AG04449 (cell line): ENCODE results near the gene HIVEP2.

Source experiments
- CTCF ChIA-PET: fragments of 350-600 bp; formaldehyde crosslinking; extraction: SDS; loops from one replicate; lab custom pipeline; 2021; ENCODE audit warnings: antibody characterized with exemption; lab: Yijun Ruan, JAX
- POLR2A ChIA-PET: fragments of 400-600, 350-600 bp; formaldehyde crosslinking; extraction: SDS; loops from one replicate; lab custom pipeline; 2020; ENCODE audit warnings: antibody characterized with exemption, inconsistent platforms; lab: Yijun Ruan, JAX
- DNase-seq: peaks from one replicate; pipeline ENCODE4 v3.0.0-alpha.2; 2010; ENCODE audit warnings: low read depth, low spot score
- H3K4me3 ChIP-seq: 2 replicates; pipeline ENCODE4 v1.5.1; 2011; ENCODE audit warnings: low read depth, mild to moderate bottlenecking, control low read depth, low read length
- TF ChIP-seq, protein P1 (sequence below): IDR thresholded peaks from one replicate; pipeline ENCODE4 v1.5.1; 2011; ENCODE audit warnings: mild to moderate bottlenecking, moderate library complexity, low read length, control low read depth, inconsistent platforms; ENCODE audit not compliant: insufficient read depth; ENCODE audit errors: missing control alignments

HIVEP2 gene

GRCh38 chr6:142726616-142727015 is 218.4 kb downstream of the HIVEP2 start:
- DNase-seq, result no peak
- POLR2A ChIA-PET, result no interaction called here
- CTCF ChIA-PET, result no interaction called here
- no peak overlapping the region for H3K4me3 ChIP-seq
- TF ChIP-seq, protein P1, sequence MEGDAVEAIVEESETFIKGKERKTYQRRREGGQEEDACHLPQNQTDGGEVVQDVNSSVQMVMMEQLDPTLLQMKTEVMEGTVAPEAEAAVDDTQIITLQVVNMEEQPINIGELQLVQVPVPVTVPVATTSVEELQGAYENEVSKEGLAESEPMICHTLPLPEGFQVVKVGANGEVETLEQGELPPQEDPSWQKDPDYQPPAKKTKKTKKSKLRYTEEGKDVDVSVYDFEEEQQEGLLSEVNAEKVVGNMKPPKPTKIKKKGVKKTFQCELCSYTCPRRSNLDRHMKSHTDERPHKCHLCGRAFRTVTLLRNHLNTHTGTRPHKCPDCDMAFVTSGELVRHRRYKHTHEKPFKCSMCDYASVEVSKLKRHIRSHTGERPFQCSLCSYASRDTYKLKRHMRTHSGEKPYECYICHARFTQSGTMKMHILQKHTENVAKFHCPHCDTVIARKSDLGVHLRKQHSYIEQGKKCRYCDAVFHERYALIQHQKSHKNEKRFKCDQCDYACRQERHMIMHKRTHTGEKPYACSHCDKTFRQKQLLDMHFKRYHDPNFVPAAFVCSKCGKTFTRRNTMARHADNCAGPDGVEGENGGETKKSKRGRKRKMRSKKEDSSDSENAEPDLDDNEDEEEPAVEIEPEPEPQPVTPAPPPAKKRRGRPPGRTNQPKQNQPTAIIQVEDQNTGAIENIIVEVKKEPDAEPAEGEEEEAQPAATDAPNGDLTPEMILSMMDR, result no peak

DNA sequence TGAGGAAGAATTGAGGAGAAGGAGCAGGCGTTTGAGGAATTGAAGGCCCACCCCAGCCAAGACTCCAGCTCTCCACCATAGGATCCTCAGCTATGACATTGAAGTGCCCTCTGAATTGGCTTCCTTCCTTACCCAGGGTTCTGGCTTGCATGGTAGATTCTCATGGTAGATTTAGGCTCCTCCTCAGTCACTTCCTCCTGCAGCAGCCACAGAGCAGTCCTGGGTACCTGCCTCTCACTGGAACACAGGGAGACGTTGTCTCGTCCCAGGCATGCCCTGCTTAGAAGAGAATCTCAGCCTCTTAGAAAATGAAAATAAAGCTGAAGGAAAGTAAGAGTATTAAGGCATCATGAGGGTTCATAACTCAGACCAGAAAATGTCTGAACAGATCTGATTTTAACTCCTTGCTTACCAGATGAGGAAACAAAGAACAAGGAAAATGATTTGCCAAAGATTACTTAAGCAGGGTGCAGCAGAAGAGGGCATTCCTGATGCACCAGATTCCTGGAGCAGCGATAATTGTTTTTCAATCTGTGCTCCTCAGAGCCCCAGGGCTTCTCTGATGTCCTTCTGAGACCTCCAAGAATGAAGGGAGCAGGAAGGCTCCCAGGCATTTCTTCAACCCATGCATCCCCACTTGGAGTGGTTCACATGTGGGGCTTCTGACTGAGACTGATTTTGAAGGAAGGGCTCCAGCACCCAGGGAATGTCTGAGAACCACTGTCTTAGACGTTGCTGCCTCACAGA is 219.8 kb downstream of the HIVEP2 start:
- POLR2A ChIA-PET, result no interaction called here
- no peak for DNase-seq
- CTCF ChIA-PET, result no interaction called here
- TF ChIP-seq, protein P1, result no peak
- no peak overlapping the region for H3K4me3 ChIP-seq

DNA sequence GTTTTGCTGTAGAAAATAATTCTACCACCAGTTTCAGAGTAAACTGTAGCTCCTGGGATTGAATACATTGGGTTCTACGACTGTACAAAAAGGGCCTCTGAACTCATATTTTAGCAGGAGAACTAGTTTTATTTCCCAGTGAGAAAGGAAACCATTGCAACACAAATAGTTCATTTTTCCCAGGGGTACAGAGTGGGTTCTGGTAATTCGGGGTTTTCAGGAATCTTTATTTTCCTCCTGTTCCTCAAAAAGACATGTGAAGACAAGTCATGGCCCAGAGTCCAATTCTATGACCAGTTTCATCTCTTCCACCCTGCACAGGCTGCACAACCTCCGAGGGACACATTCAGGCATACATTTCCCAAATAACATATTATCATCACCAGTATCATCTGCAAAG is 222.1 kb downstream of the HIVEP2 start:
- POLR2A ChIA-PET, result no interaction called here
- H3K4me3 ChIP-seq, result no peak overlapping the region
- DNase-seq, result no peak
- TF ChIP-seq, protein P1, result no peak
- CTCF ChIA-PET, result interaction anchor here (0.8 kb wide), 1 partner anchor 10 kb away, joined by 3 read pairs; no protein-coding TSS in a partner anchor

DNA sequence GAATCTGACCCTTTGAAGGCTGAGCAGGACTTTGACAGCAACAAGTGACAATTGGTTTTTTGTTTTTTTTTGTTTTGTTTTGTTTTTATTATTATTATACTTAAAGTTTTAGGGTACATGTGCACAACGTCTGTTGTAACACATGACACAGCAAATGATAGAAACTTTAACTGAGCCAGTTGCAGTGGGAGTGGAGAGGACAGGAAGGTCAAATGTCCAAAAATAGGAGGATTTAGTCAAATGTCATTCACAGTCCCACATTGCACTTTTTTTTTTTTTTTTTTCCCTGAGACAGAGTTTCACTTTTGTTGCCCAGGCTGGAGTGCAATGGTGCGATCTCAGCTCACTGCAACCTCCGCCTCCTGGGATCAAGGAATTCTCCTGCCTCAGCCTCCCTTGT is 223.0 kb downstream of the HIVEP2 start:
- TF ChIP-seq, protein P1, result no peak
- ChIA-PET CTCF (no interaction called here), POLR2A (no interaction called here)
- DNase-seq, result no peak
- H3K4me3 ChIP-seq, result no peak overlapping the region

GRCh38 chr6:142721215-142721920 is 223.6 kb downstream of the HIVEP2 start:
- H3K4me3 ChIP-seq, result no peak overlapping the region
- TF ChIP-seq, protein P1, result no peak
- POLR2A ChIA-PET, result no interaction called here
- DNase-seq, result no peak
- CTCF ChIA-PET, result no interaction called here

- POLR2A ChIA-PET, result no interaction called here
- no peak for DNase-seq
- no peak overlapping the region for H3K4me3 ChIP-seq
- CTCF ChIA-PET, result interaction anchor here (0.9 kb wide), 1 partner anchor 26 kb away, joined by 3 read pairs; no protein-coding TSS in a partner anchor
- TF ChIP-seq, protein P1, result no peak
Observed at GRCh38 chr6:142718667-142719191, 226.2 kb downstream of the HIVEP2 start.
